ENCODE data around the gene RPL35.

The RPL35 gene

GRCh38 chr9:124894035-124894740 lies 32.4 kb upstream of the RPL35 start:
- Histone ChIP-seq H3K4me1 (ENCODE audit: insufficient read depth, low read length, poor library complexity, severe bottlenecking) (no peaks in the 10 kb centered on the region), H4K20me1 (ENCODE audit: insufficient read depth, low read length, poor library complexity, severe bottlenecking) (no peaks in the 10 kb centered on the region), H3K9me3 (ENCODE audit: insufficient read depth, low read depth, low read length) (no peaks in the 10 kb centered on the region), H2AFZ (ENCODE audit: low read length) (no peak overlapping the region), H3F3A (ENCODE audit: low read depth) (no peaks in the 10 kb centered on the region), H3K9ac (ENCODE audit: low read depth, low read length, poor library complexity, severe bottlenecking) (no peak overlapping the region), H3K9me2 (replicated peaks; ENCODE audit: low read depth, low read length) (no peaks in the 10 kb centered on the region), H3K79me2 (ENCODE audit: insufficient read depth, low read length) (no peaks in the 10 kb centered on the region), H3K36me3 (ENCODE audit: insufficient read depth, low read length) (peaks cover 36% of the 10 kb centered on the region; the same call in 1 of the 2 replicates), H3K27me3 (ENCODE audit: insufficient read depth, low read length, poor library complexity, severe bottlenecking) (no peaks in the 10 kb centered on the region), H3K4me2 (ENCODE audit: low read depth, low read length, poor library complexity, severe bottlenecking) (no peak overlapping the region), H3K4me3 (ENCODE audit: low read length, poor library complexity, severe bottlenecking) (no peak overlapping the region)
- no peak for TF ChIP-seq EZH2phosphoT487 (IDR thresholded peaks at IDR 0.05; ENCODE audit: borderline replicate concordance)
- TF ChIP-seq CTCF (conservative IDR thresholded peaks at IDR 0.05; ENCODE audit: low read length), result no peak

GRCh38 chr9:124890179-124890578 lies 28.4 kb upstream of the RPL35 start:
- Histone ChIP-seq H3F3A (ENCODE audit: low read depth) (no peaks in the 10 kb centered on the region), H3K36me3 (ENCODE audit: insufficient read depth, low read length) (peaks cover 64% of the 10 kb centered on the region; the same call in 1 of the 2 replicates), H3K27me3 (ENCODE audit: insufficient read depth, low read length, poor library complexity, severe bottlenecking) (no peaks in the 10 kb centered on the region), H4K20me1 (ENCODE audit: insufficient read depth, low read length, poor library complexity, severe bottlenecking) (no peaks in the 10 kb centered on the region), H3K9me2 (replicated peaks; ENCODE audit: low read depth, low read length) (no peaks in the 10 kb centered on the region), H3K4me1 (ENCODE audit: insufficient read depth, low read length, poor library complexity, severe bottlenecking) (no peaks in the 10 kb centered on the region), H3K4me2 (ENCODE audit: low read depth, low read length, poor library complexity, severe bottlenecking) (no peak overlapping the region), H2AFZ (ENCODE audit: low read length) (no peak overlapping the region), H3K9me3 (ENCODE audit: insufficient read depth, low read depth, low read length) (no peaks in the 10 kb centered on the region), H3K4me3 (ENCODE audit: low read length, poor library complexity, severe bottlenecking) (no peak overlapping the region), H3K79me2 (ENCODE audit: insufficient read depth, low read length) (no peaks in the 10 kb centered on the region), H3K9ac (ENCODE audit: low read depth, low read length, poor library complexity, severe bottlenecking) (no peak overlapping the region)
- TF ChIP-seq CTCF (conservative IDR thresholded peaks at IDR 0.05; ENCODE audit: low read length) (no peak), EZH2phosphoT487 (IDR thresholded peaks at IDR 0.05; ENCODE audit: borderline replicate concordance) (no peak)

GRCh38 chr9:124889006-124889405 lies 27.2 kb upstream of the RPL35 start:
- TF ChIP-seq EZH2phosphoT487 (IDR thresholded peaks at IDR 0.05; ENCODE audit: borderline replicate concordance) (no peak), CTCF (conservative IDR thresholded peaks at IDR 0.05; ENCODE audit: low read length) (no peak)
- H3K9me2 ChIP-seq (replicated peaks; ENCODE audit: low read depth, low read length), result no peaks in the 10 kb centered on the region
- no peak overlapping the region for H3K4me2 ChIP-seq (ENCODE audit: low read depth, low read length, poor library complexity, severe bottlenecking)
- no peaks in the 10 kb centered on the region for H4K20me1 ChIP-seq (ENCODE audit: insufficient read depth, low read length, poor library complexity, severe bottlenecking)
- H3K27me3 ChIP-seq (ENCODE audit: insufficient read depth, low read length, poor library complexity, severe bottlenecking), result no peaks in the 10 kb centered on the region
- H3K79me2 ChIP-seq (ENCODE audit: insufficient read depth, low read length), result no peaks in the 10 kb centered on the region
- no peak overlapping the region for H3K9ac ChIP-seq (ENCODE audit: low read depth, low read length, poor library complexity, severe bottlenecking)
- H3K36me3 ChIP-seq (ENCODE audit: insufficient read depth, low read length), result peaks cover 65% of the 10 kb centered on the region; the same call in 1 of the 2 replicates
- no peaks in the 10 kb centered on the region for H3K9me3 ChIP-seq (ENCODE audit: insufficient read depth, low read depth, low read length)
- no peak overlapping the region for H3K4me3 ChIP-seq (ENCODE audit: low read length, poor library complexity, severe bottlenecking)
- H3K4me1 ChIP-seq (ENCODE audit: insufficient read depth, low read length, poor library complexity, severe bottlenecking), result no peaks in the 10 kb centered on the region
- H2AFZ ChIP-seq (ENCODE audit: low read length), result no peak overlapping the region
- H3F3A ChIP-seq (ENCODE audit: low read depth), result no peaks in the 10 kb centered on the region
